ENCODE measurements around the gene GLS. TPM values are rescaled to one million over a fixed set of nuclear protein-coding genes. Genes with fewer than 3 reads are reported as not detected.

Gene GLS
- total and polyA plus RNA-seq, 2 of the 13 experiments (the other 11 are each of a cell fraction or from before 2014, with no cell fraction given) = 78.6 to 183 TPM

- TF ChIP-seq ZSCAN29 (CRISPR knock-in tag; conservative IDR thresholded peaks at IDR 0.05) (peak; percentile 88), HMG20B (CRISPR knock-in tag; conservative IDR thresholded peaks at IDR 0.05) (peak; percentile 91), PHF8 (CRISPR knock-in tag; IDR thresholded peaks at IDR 0.05) (peak; percentile 99), NR2F2 (IDR thresholded peaks at IDR 0.05; ENCODE audit: borderline replicate concordance, low read depth) (peak; percentile 10; the same call in 1 of the 2 replicates), ZNF33B (CRISPR knock-in tag; IDR thresholded peaks at IDR 0.05) (peak; percentile 55; the same call in 1 of the 2 replicates), ZNF567 (CRISPR knock-in tag; IDR thresholded peaks at IDR 0.05; ENCODE audit: borderline replicate concordance) (no peak; the same call in 1 of the 2 replicates), SMAD1 (CRISPR knock-in tag; IDR thresholded peaks at IDR 0.05; ENCODE audit: borderline replicate concordance, low read depth) (peak; percentile 97; the same call in 1 of the 2 replicates), TMF1 (CRISPR knock-in tag; IDR thresholded peaks at IDR 0.05; ENCODE audit: low read depth) (peak; percentile 91), TCF7 (IDR thresholded peaks at IDR 0.05; ENCODE audit: low read depth) (no peak), ZNF512 (CRISPR knock-in tag; IDR thresholded peaks at IDR 0.05) (peak; percentile 21; the same call in 1 of the 2 replicates), ZNF275 (CRISPR knock-in tag; IDR thresholded peaks at IDR 0.05; ENCODE audit: borderline replicate concordance) (peak; percentile 88; the same call in 1 of the 2 replicates), ZFYVE20 (CRISPR knock-in tag; IDR thresholded peaks at IDR 0.05; ENCODE audit: borderline replicate concordance, low read depth) (peak; percentile 95; the same call in 1 of the 2 replicates), RCOR2 (CRISPR knock-in tag; IDR thresholded peaks at IDR 0.05) (peak; percentile 85; the same call in 1 of the 2 replicates), ZNF781 (CRISPR knock-in tag; IDR thresholded peaks at IDR 0.05; ENCODE audit: borderline replicate concordance, not compliant biosample characterization) (peak; percentile 93), HNRNPH1 (optimal IDR thresholded peaks at IDR 0.05; ENCODE audit: low read depth, low read length) (no peak), CREB1 (IDR thresholded peaks at IDR 0.05) (peak; percentile 69), CREB1 (CRISPR knock-in tag; IDR thresholded peaks at IDR 0.05) (peak; percentile 76), RARA (CRISPR knock-in tag; IDR thresholded peaks at IDR 0.05) (peak; percentile 71), NFE2 (CRISPR knock-in tag; IDR thresholded peaks at IDR 0.05) (no peak), RBM39 (IDR thresholded peaks at IDR 0.05; ENCODE audit: low read depth, low read length, poor library complexity, severe bottlenecking) (peak; percentile 81), KDM6A (CRISPR knock-in tag; IDR thresholded peaks at IDR 0.05; ENCODE audit: low read depth) (no peak), ZNF281 (CRISPR knock-in tag; IDR thresholded peaks at IDR 0.05; ENCODE audit: borderline replicate concordance) (peak; percentile 59), PHF5A (CRISPR knock-in tag; IDR thresholded peaks at IDR 0.05; ENCODE audit: low read depth, unreplicated experiment) (peak; percentile 77)
Measured at GRCh38 chr2:191013932-191014652, 133.5 kb downstream of the GLS start, which contains the start of gene STAT1 (continued).

Measured in HepG2 (cell line).